OCI-LY7 (cell line): ENCODE measurements around the gene DAPK1. TPM values are rescaled to one million over a fixed set of nuclear protein-coding genes. Genes with fewer than 3 reads are reported as not detected.

Experiments
- BruUV-seq: library from RNA; stranded (reverse); fragments of 400-500 nt; replicated peaks from 2 replicates; lab custom pipeline; 2021; lab: Mats Ljungman, UMichigan
- CTCF ChIA-PET: fragments of 300-600 bp; sonication (Branson Sonifier 250); formaldehyde crosslinking; loops from one replicate; lab custom pipeline; 2022; ENCODE audit warnings: antibody characterized with exemption; ENCODE audit not compliant: unreplicated experiment; lab: Charles Lee
- POLR2A ChIA-PET: fragments of 300-600 bp; sonication (Branson Sonifier 250); formaldehyde crosslinking; loops from one replicate; lab custom pipeline; 2022; ENCODE audit warnings: antibody characterized with exemption; lab: Charles Lee
- DNase-seq: peaks from one replicate; pipeline ENCODE4 v3.0.0-alpha.2; 2015; ENCODE audit warnings: low spot score
- H2AFZ ChIP-seq: fragments of 200-600 bp; sonication (generic), shearing (Covaris generic); 2 replicates; pipeline ENCODE4 v1.6.1; 2014; ENCODE audit warnings: mild to moderate bottlenecking, antibody characterized with exemption, low read length, moderate library complexity
- H3K27ac ChIP-seq: fragments of 200-600 bp; sonication (generic); 2 replicates; pipeline ENCODE4 v1.5.1; 2014; ENCODE audit warnings: mixed run types, low read depth, mild to moderate bottlenecking, moderate library complexity, low read length, inconsistent platforms; ENCODE audit not compliant: poor library complexity, severe bottlenecking
- H3K36me3 ChIP-seq: fragments of 200-600 bp; sonication (generic); 2 replicates; pipeline ENCODE4 v1.6.1; 2014; ENCODE audit warnings: mild to moderate bottlenecking, antibody characterized with exemption, low read length, moderate library complexity, mixed read lengths; ENCODE audit not compliant: insufficient read depth
- H3K4me1 ChIP-seq: fragments of 200-600 bp; sonication (generic); 2 replicates; pipeline ENCODE4 v1.5.1; 2014; ENCODE audit warnings: mild to moderate bottlenecking, low read length; ENCODE audit not compliant: insufficient read depth, poor library complexity, severe bottlenecking
- H3K4me2 ChIP-seq: fragments of 200-600 bp; sonication (generic); 2 replicates; pipeline ENCODE4 v1.6.1; 2014; ENCODE audit warnings: mild to moderate bottlenecking, low read length
- H3K4me3 ChIP-seq: fragments of 200-600 bp; sonication (generic); 2 replicates; pipeline ENCODE4 v1.5.1; 2014; ENCODE audit warnings: mild to moderate bottlenecking, low read depth, low read length; ENCODE audit not compliant: poor library complexity, severe bottlenecking
- H3K79me2 ChIP-seq: fragments of 200-600 bp; sonication (generic); 2 replicates; pipeline ENCODE4 v1.6.1; 2016; ENCODE audit warnings: low read depth, mild to moderate bottlenecking, low read length, moderate library complexity, mixed read lengths; ENCODE audit not compliant: insufficient read depth
- H3K9me2 ChIP-seq: fragments of 200-600 bp; sonication (generic); 2 replicates; pipeline ENCODE4 v1.6.1; 2016; ENCODE audit warnings: mild to moderate bottlenecking, low read length, mixed read lengths; ENCODE audit not compliant: insufficient read depth
- H3K9me3 ChIP-seq: fragments of 200-600 bp; sonication (generic); 2 replicates; pipeline ENCODE4 v1.6.1; 2014; ENCODE audit warnings: mild to moderate bottlenecking, mixed run types, low read length, mixed read lengths
- H4K20me1 ChIP-seq: fragments of 200-600 bp; sonication (generic); 2 replicates; pipeline ENCODE4 v1.6.1; 2014; ENCODE audit warnings: mild to moderate bottlenecking, antibody characterized with exemption, low read length, moderate library complexity, mixed read lengths; ENCODE audit not compliant: insufficient read depth
- CTCF ChIP-seq: fragments of 200-600 bp; sonication (generic); conservative IDR thresholded peaks from 2 replicates; pipeline ENCODE4 v1.5.1; 2014; ENCODE audit warnings: mild to moderate bottlenecking, antibody characterized with exemption, low read length, moderate library complexity, mixed read lengths
- EZH2phosphoT487 ChIP-seq: fragments of 200-600 bp; sonication (generic); IDR thresholded peaks from 2 replicates; pipeline ENCODE4 v1.6.1; 2018; ENCODE audit warnings: low read depth, borderline replicate concordance, mild to moderate bottlenecking, mixed run types, antibody characterized with exemption, low read length, moderate library complexity, mixed read lengths
- intact Hi-C: fragments of 100-400 bp; cut with micrococcal nuclease; formaldehyde crosslinking; loops from one replicate; pipeline ENCODE4 v1.10.0; 2022; ENCODE audit not compliant: unreplicated experiment
- total RNA-seq, 2 experiments: library from RNA; depleted of rRNA in 1 of 2; stranded (reverse); fragments of >200 nt in 1 of 2; shearing (Covaris generic) in 1 of 2; gene quantifications; 2 replicates each; pipeline ENCODE4 v1.2.3, GENCODE V29; 2014 to 2022

DAPK1 gene
- total RNA-seq, 2 experiments from 2014 or later = 0.25 to 3.5 TPM

- ChIA-PET CTCF (no interaction called here), POLR2A (interaction anchor here (0.6 kb wide), 1 partner anchor 150 kb away, joined by 3 read pairs; no protein-coding TSS in a partner anchor)
- TF ChIP-seq CTCF (no peak), EZH2phosphoT487 (no peak)
- Histone ChIP-seq H3K9me2 (no peaks in the 10 kb centered on the region), H3K79me2 (no peaks in the 10 kb centered on the region), H2AFZ (no peak overlapping the region), H3K27ac (no peak overlapping the region), H3K4me3 (no peak overlapping the region), H3K4me1 (no peaks in the 10 kb centered on the region), H3K4me2 (no peak overlapping the region), H3K9me3 (no peaks in the 10 kb centered on the region), H4K20me1 (no peaks in the 10 kb centered on the region), H3K36me3 (no peaks in the 10 kb centered on the region)
- intact Hi-C loops = no loop called here
- no peak for DNase-seq
- BruUV-seq = no TSS peak
Observed at GRCh38 chr9:87635656-87636501, 138.2 kb downstream of the DAPK1 start.

- Histone ChIP-seq H3K27ac (no peak overlapping the region), H3K79me2 (no peaks in the 10 kb centered on the region), H3K4me2 (no peak overlapping the region), H2AFZ (0 out of 2 replicates have a peak overlapping the region, but pooled peaks have one; percentile 39), H3K4me3 (no peak overlapping the region), H3K9me3 (no peaks in the 10 kb centered on the region), H3K9me2 (no peaks in the 10 kb centered on the region), H3K36me3 (no peaks in the 10 kb centered on the region), H3K4me1 (peaks cover 8% of the 10 kb centered on the region), H4K20me1 (no peaks in the 10 kb centered on the region)
- intact Hi-C loops = no loop called here
- TF ChIP-seq CTCF (no peak), EZH2phosphoT487 (no peak)
- CTCF ChIA-PET = no interaction called here
- BruUV-seq = no TSS peak
- POLR2A ChIA-PET = no interaction called here
- DNase-seq = no peak
Observed at GRCh38 chr9:87638292-87638691, 140.6 kb downstream of the DAPK1 start.

GRCh38 chr9:87639949-87640348 lies 142.3 kb downstream of the DAPK1 start:
- no peaks in the 10 kb centered on the region for H3K9me3 ChIP-seq
- no peaks in the 10 kb centered on the region for H3K9me2 ChIP-seq
- intact Hi-C loops = loop anchor here (5.0 kb wide), 2 partner anchors 83 to 173 kb away; no protein-coding TSS in a partner anchor

More at GRCh38 chr9:87639949-87640348, 142.3 kb downstream of the DAPK1 start:
- Histone ChIP-seq H3K27ac (no peak overlapping the region), H2AFZ (no peak overlapping the region), H3K36me3 (no peaks in the 10 kb centered on the region), H4K20me1 (no peaks in the 10 kb centered on the region), H3K4me2 (no peak overlapping the region), H3K4me3 (no peak overlapping the region), H3K79me2 (no peaks in the 10 kb centered on the region), H3K4me1 (peaks cover 8% of the 10 kb centered on the region)
- BruUV-seq = no TSS peak
- POLR2A ChIA-PET = interaction anchor here (0.7 kb wide), 1 partner anchor 31 kb away, joined by 4 read pairs; no protein-coding TSS in a partner anchor
- CTCF ChIA-PET = no interaction called here
- TF ChIP-seq EZH2phosphoT487 (no peak), CTCF (no peak)
- no peak for DNase-seq
